ENCODE data around the gene MGA. TPM values are rescaled to one million over a fixed set of nuclear protein-coding genes. Genes with fewer than 3 reads are reported as not detected.
A peak's percentile ranks its signal among the peaks of the same experiment; 100 is the strongest.
"Not testable (repeated sequence)": the region's sequence is repeated elsewhere in the genome, so short reads cannot be mapped to it uniquely, and the experiment has no call there.

MGA gene
- total RNA-seq, 1 donor from 2014 or later: 65.2 TPM

DNA sequence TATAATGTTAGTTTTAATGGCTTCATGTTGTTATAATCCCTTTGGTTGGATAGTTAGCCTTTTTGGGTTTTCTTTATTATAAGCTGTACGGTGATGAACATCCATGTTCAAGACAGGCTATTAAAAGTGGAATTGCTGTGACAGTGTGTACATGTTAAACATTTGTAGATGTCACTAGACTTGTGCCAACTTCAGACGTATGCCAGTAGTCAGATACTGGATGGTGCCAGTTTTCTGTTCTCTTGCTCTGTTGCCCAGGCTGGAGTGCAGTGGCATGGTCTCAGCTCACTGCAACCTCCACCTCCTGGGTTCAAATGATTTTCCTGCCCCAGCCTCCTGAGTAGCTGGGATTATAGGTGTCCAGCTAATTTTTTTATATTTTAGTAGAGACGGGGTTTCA, 54.1 kb downstream of the MGA start:
- DNase-seq (ENCODE audit: low spot score): no peak

- no peak for DNase-seq (ENCODE audit: low spot score)
Measured at GRCh38 chr15:41716864-41717263, 56.7 kb downstream of the MGA start.

GRCh38 chr15:41727143-41727542, 66.9 kb downstream of the MGA start:
- no peak for DNase-seq (ENCODE audit: low spot score)

- not testable (repeated sequence) for DNase-seq (ENCODE audit: low spot score)
Measured at GRCh38 chr15:41728061-41728460, 67.9 kb downstream of the MGA start.

DNA sequence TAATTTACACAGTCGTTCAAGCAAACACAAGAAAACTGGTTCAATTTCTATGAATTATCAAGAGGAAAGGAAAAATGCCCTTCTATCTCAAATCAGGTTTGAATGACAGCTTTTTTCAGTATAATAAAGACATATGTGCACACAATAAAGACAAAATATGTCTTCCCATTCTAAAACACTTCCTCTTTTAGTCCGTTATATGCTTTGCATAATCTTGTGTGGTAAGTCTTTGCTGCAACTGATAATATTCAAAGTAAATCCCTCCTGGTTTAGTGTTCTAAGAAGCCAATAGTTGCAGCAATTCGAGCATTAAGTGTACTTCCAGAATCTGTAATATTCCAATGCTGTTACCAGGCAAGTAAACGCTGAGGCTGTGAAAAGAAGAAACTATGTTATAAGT, 70.3 kb downstream of the MGA start:
- DNase-seq (ENCODE audit: low spot score): no peak

DNA sequence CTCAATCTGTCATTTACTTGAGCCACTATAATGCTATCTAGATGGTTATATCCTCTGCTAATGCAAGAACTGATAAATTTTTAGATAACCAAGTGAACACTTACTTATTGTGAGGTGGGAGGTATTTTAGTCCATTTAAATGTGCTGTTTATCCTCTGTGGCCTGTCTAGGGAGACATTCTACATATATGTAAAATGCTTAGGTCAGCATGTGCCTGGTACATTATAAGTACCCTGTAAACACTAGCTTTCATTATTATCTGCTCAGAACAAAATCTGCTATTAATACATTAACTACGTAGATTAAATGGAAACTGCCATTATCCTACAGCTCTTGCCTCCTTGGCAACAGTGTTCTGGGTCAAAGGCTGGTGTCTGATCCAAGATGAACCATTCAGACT, 72.3 kb downstream of the MGA start:
- no peak for DNase-seq (ENCODE audit: low spot score)

DNA sequence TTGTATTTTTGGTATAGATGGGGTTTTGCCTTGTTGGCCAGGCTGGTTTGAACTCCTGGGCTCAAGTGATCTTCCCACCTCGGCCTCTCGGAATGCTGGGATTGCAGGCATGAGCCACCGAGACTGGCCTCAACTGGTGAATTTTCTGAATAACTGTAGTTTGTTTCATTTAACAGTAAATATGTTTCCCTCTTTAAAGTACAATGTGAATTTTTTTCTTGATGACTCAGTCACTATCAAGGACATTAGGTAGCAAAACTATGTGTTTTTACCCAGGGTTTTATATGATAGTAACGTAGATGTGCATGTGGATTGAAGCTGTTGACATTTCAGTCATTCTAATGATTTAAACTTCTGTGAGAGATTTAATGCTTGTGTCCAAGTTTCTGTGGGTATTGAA, 73.9 kb downstream of the MGA start:
- no peak for DNase-seq (ENCODE audit: low spot score)

GRCh38 chr15:41735046-41735445, 74.8 kb downstream of the MGA start:
- no peak for DNase-seq (ENCODE audit: low spot score)

- not testable (repeated sequence) for DNase-seq (ENCODE audit: low spot score)
Measured at GRCh38 chr15:41735492-41735891, 75.3 kb downstream of the MGA start.

DNA sequence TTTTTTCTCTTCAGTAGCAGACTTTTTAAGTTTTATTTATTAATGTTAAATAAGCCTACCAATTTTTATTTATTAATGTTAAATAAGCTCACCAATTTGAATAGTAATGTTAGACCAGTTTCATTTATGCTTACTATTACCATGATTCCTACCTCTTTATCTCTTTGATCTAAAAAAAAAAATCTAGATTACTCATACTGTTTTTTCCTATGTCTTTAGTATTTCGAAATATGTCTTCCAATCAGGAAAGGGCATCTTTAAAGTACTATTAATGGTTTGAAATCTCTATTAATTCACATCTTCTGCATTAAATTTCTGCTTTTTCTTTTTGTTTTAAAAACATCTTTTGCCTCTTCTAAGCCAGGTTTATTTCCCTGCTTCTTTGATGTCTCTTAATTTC, 86.6 kb downstream of the MGA start:
- no peak for DNase-seq (ENCODE audit: low spot score)

GRCh38 chr15:41756198-41756597, 96.0 kb downstream of the MGA start:
- DNase-seq (ENCODE audit: low spot score): no peak

DNA sequence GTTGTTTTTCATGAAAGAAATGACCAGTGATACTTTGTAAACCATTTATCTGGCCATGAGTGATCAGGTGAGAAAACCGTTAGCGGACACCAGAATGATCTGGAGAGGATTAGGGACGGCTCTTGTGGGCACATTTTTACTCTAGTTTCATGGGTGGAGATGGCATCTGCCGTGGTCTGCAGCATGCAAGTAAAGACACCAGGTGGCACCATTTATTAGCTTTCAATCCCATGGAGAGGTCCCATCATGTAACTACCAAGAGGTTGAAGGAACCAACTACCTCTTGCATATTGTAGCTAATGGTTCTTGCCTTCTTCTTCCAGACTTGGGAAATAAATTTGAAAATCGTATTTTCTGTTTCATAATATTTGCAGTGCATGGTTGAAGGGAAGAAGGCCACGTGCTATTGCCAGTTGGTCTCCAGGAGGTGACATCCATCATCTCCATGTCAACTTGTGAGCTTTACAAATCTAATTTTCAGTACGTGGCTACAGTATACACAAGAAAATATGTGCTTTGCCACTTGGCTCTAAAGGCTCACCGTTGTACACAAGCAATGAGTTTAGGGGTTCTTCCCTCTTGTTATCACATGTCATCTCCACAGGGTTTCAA, 112.6 kb downstream of the MGA start:
- DNase-seq (ENCODE audit: low spot score): peak; percentile 53

DNA sequence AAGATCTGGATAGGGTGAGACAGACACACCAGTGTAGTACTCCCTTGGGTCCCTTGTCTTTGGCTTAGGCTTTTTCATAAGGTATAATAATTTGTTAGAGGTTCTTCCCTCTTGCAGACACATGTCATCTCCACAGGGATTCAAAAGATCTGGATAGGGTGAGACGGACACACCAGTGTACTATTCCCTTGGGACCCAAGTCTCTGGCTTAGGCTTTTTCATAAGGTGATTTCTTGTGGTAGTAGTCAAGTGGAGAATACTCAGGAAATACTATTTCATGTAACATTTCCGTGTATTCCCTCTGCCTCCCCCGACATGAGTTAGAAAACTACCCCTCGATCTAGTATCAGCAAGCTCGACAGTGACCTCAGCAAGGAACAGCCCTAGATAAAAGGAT, 113.1 kb downstream of the MGA start:
- DNase-seq (ENCODE audit: low spot score): no peak

GRCh38 chr15:41773729-41774061, 113.5 kb downstream of the MGA start:
- DNase-seq (ENCODE audit: low spot score): no peak

DNA sequence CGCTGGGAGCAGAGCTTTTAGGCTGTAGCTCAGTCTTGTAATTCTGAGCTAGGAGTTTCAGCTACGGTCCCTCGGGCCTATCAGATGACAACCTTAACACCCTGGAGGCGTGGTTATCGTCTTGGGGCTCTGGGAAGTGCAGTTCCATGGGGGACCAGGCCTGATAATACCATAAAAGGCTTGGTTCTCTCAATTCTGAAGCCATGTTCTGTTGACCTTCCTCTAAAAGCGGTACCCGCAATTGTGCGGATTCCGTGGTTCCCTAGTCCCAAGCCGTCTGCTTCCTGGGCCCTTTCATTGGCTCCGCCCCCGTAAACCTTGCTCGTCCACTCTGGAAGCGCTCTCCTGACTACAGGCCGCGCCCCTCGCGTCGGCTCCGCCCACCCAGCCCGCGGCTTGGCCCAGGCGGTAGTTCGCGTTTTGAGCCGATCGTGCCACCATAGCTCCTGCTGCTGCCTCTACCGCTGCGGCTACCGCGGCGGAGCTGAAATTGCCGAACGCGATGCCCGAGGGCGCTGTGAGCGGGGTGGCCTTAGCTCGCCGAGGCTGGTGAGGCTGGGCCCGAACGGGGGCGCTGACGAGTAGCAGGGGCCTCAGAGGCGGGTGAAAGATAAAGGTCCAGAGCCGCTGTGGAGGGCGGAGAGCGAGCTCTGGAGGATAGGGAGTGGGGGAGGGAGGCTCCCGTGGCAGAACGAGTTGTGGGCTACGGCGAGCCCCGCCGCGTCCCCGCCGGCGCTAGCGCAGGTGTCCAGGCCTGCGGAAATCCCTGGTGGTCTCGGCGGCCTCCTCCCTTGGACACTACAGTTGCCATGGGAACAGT, 114.1 kb downstream of the MGA start, which contains the start of gene MAPKBP1:
MAPKBP1 (plus strand) TSS at position 423 of the 820 bp plus-strand sequence. CDS start 792 bp downstream, outside the sequence.
- DNase-seq (ENCODE audit: low spot score): peak; percentile 98

GRCh38 chr15:41774882-41775417, 114.7 kb downstream of the MGA start:
- DNase-seq (ENCODE audit: low spot score): no peak

DNA sequence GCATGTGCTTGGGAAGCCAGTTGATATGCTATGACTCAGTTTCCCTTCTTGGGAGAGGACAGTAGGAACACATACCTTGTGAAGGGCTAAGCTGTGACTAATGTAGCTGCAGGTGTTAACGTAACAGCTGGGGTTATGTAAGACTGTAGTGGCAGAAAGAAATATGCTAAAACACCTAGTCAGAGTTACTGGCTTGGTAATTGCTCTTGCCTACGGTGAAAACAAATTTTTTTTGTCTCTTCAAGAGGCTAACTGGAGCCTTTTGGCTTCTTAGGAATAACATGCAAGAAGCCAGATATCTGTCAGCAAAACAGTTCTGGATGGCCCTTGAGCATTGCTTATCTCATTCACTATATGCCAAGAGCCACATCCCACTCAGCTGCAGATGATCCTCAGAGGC, 115.4 kb downstream of the MGA start:
- no peak for DNase-seq (ENCODE audit: low spot score)

DNA sequence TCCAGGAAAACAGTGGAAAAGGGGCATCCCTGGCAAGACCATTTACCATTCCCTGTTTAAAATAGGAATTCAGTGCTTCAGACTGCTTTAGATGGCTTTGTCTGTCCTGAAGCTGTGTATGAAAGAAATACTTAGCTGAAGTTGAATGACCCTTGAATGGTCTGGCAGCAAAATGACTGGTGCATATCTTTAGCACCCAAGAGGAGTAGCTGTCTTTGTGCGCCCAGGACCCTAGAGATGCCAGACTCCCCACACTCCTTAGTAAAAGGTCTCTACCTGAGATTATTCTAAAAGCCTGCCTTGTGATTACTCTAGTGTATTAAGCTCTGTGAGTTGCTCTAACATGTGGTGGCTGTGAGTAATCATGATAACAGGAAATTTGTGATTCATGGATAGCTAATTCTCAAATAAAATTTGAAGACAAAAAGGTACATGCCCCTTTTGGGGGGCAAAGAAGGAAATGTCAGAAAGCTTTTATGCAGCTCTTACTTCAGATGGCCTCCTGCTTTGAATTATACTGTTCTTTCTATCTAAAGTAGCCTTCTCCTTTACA, 117.3 kb downstream of the MGA start:
- no peak for DNase-seq (ENCODE audit: low spot score)

- DNase-seq (ENCODE audit: low spot score): no peak
Measured at GRCh38 chr15:41778521-41778920, 118.3 kb downstream of the MGA start.

DNA sequence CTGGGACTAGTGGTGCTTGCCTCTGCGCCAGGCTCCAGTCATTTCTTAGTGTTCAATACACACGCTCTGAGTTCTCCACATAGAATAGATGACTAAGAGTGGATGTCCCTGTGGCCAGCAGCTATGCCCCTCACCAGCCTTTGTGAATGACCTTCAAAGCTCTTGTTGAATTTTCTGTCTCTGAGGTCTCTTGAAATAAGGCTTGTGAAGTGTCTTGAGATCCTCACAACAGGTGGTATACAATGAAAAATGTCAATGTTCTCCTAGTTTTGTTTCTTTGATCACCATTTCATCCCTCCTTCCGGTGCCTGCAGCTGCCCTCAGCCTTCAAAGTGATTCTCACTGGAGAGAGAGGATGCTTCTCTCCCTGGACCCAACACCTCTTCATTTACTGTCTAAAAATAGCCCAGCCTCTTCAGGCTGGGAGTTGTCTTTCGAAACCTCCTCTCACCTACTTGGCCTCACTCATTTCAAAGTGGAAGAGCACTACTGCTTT, 119.5 kb downstream of the MGA start:
- no peak for DNase-seq (ENCODE audit: low spot score)

GRCh38 chr15:41780266-41780665, 120.1 kb downstream of the MGA start:
- DNase-seq (ENCODE audit: low spot score): no peak

GRCh38 chr15:41780727-41781126, 120.5 kb downstream of the MGA start:
- no peak for DNase-seq (ENCODE audit: low spot score)

Measured in ureter (tissue), 1 donor.